Prostate gland (tissue), 2 donors: ENCODE data around the gene CDC123. TPM values are rescaled to one million over a fixed set of nuclear protein-coding genes. Genes with fewer than 3 reads are reported as not detected.
"Not testable (repeated sequence)": the region's sequence is repeated elsewhere in the genome, so short reads cannot be mapped to it uniquely, and the experiment has no call there.

Experiments used
- DNase-seq: peaks from one replicate; pipeline ENCODE4 v3.0.0-alpha.2; 2019; ENCODE audit warnings: low spot score
- H3K27ac ChIP-seq, 2 donors: fragments of 200-600 bp; sonication (generic); 2 replicates each; pipeline ENCODE4 v1.5.1; 2017 to 2019
- H3K27me3 ChIP-seq: fragments of 200-600 bp; sonication (generic); replicated peaks from 2 replicates; pipeline ENCODE4 v1.5.1; 2019; ENCODE audit not compliant: insufficient read depth
- H3K36me3 ChIP-seq, 2 donors: fragments of 200-600 bp; sonication (generic); 1 replicate in 1 of 2; 2 replicates in 1 of 2; pipeline versions ENCODE4 v1.5.1 to v1.8.1; 2017 to 2019
- H3K4me1 ChIP-seq: fragments of 200-600 bp; sonication (generic); replicated peaks from 2 replicates; pipeline ENCODE4 v1.5.1; 2019
- H3K4me3 ChIP-seq, 2 donors: fragments of 200-600 bp; sonication (generic); 2 replicates each; pipeline ENCODE4 v1.5.1; 2017 to 2019
- H3K9me3 ChIP-seq: fragments of 200-600 bp; sonication (generic); 2 replicates; pipeline ENCODE4 v1.5.1; 2017
- CTCF ChIP-seq, 4 experiments: fragments of 200-600 bp in 2 of 4; fragments of 450-650 bp in 2 of 4; sonication (generic) in 2 of 4; IDR thresholded peaks; 1 replicate in 3 of 4; 2 replicates in 1 of 4; pipeline ENCODE4 v1.5.1; 2016 to 2019; ENCODE audit warnings: antibody characterized with exemption in 4 of 4, mild to moderate bottlenecking in 2 of 4, moderate library complexity in 2 of 4
- POLR2A ChIP-seq: fragments of 450-650 bp; IDR thresholded peaks from one replicate; pipeline ENCODE4 v1.6.1; 2016; ENCODE audit warnings: antibody characterized with exemption, mild to moderate bottlenecking
- POLR2AphosphoS5 ChIP-seq: sonication (generic); formaldehyde crosslinking; IDR thresholded peaks from one replicate; pipeline ENCODE4 v1.6.1; 2017; ENCODE audit warnings: antibody characterized with exemption
- WGBS: methylation state at CpG from one replicate; pipeline ENCODE4 v1.1.5; 2018; 5-methylcytosine and 5-hydroxymethylcytosine counted together
- intact Hi-C: fragments of 100-400 bp; cut with DNase I; formaldehyde crosslinking; loops from one replicate; pipeline ENCODE4 v1.14.2; 2022
- total RNA-seq, 2 donors: library from RNA; depleted of rRNA; stranded (reverse); fragments of >200 nt; gene quantifications; one replicate each; pipeline ENCODE4 v1.1.0, GENCODE V29; 2016

The CDC123 gene
- total RNA-seq, 2 donors from 2014 or later, result 52.4 to 63.3 TPM

GRCh38 chr10:12165999-12166775, 29.8 kb upstream of the CDC123 start:
- intact Hi-C loops, result no loop called here
- H3K4me1 ChIP-seq, result no peaks in the 10 kb centered on the region
- TF ChIP-seq CTCF (IDR thresholded peaks at IDR 0.05) (no peak), POLR2AphosphoS5 (no peak), POLR2A (no peak)
- H3K36me3 ChIP-seq, result peaks cover 0 to 5% of the 10 kb centered on the region in 2 donors
- DNase-seq, result no peak
- H3K4me3 ChIP-seq, result no peak overlapping the region
- no peaks in the 10 kb centered on the region for H3K9me3 ChIP-seq
- 69% methylated on average over 6 of the region's 6 CpGs for WGBS
- H3K27me3 ChIP-seq, result no peaks in the 10 kb centered on the region
- no peak overlapping the region for H3K27ac ChIP-seq

- H3K9me3 ChIP-seq, DNase-seq, H3K4me1 ChIP-seq, H3K4me3 ChIP-seq, H3K27me3 ChIP-seq, intact Hi-C loops, H3K27ac ChIP-seq, H3K36me3 ChIP-seq: not testable (repeated sequence)
- 97% methylated on average over 6 of the region's 6 CpGs for WGBS
Observed at GRCh38 chr10:12171512-12171911, 24.5 kb upstream of the CDC123 start.

- peaks cover 1 to 8% of the 10 kb centered on the region in 2 donors for H3K36me3 ChIP-seq
Observed at GRCh38 chr10:12177642-12178041, 18.3 kb upstream of the CDC123 start.

GRCh38 chr10:12179606-12180170, 16.3 kb upstream of the CDC123 start:
- intact Hi-C loops, result no loop called here

More at GRCh38 chr10:12177642-12178041, 18.3 kb upstream of the CDC123 start:
- TF ChIP-seq CTCF (IDR thresholded peaks at IDR 0.05) (no peak), POLR2A (no peak), POLR2AphosphoS5 (no peak)
- H3K9me3 ChIP-seq, result no peaks in the 10 kb centered on the region
- H3K27me3 ChIP-seq, result no peaks in the 10 kb centered on the region
- intact Hi-C loops, result no loop called here
- H3K4me1 ChIP-seq, result no peaks in the 10 kb centered on the region
- H3K4me3 ChIP-seq, result no peak overlapping the region
- no peak for DNase-seq
- no peak overlapping the region for H3K27ac ChIP-seq
- 89% methylated on average over 9 of the region's 9 CpGs for WGBS

More at GRCh38 chr10:12179606-12180170, 16.3 kb upstream of the CDC123 start:
- Histone ChIP-seq H3K36me3 (peaks cover 0 to 8% of the 10 kb centered on the region in 2 donors), H3K27ac (no peak overlapping the region), H3K9me3 (no peaks in the 10 kb centered on the region), H3K4me1 (no peaks in the 10 kb centered on the region), H3K27me3 (no peaks in the 10 kb centered on the region), H3K4me3 (no peak overlapping the region)
- no peak for TF ChIP-seq POLR2AphosphoS5
- TF ChIP-seq CTCF (IDR thresholded peaks at IDR 0.05), result no peak
- TF ChIP-seq POLR2A, result no peak
- 88% methylated on average over 4 of the region's 4 CpGs for WGBS
- no peak for DNase-seq
